ENCODE results near the gene A4GALT. TPM values are rescaled to one million over a fixed set of nuclear protein-coding genes. Genes with fewer than 3 reads are reported as not detected.
"Not testable (repeated sequence)": the region's sequence is repeated elsewhere in the genome, so short reads cannot be mapped to it uniquely, and the experiment has no call there.

The A4GALT gene
- total and polyA plus RNA-seq, 2 of the 13 experiments (the other 11 are each of a cell fraction or from before 2014, with no cell fraction given), result 0.09 to 1.1 TPM

GRCh38 chr22:42678894-42679293 is 41.8 kb downstream of the A4GALT start:
- FAIRE-seq (no peak), ATAC-seq (no peak), DNase-seq (ENCODE audit: low spot score) (no peak)
- no CpG with 5 or more reads among the region's 1 CpG for WGBS (ENCODE audit: low lambda C conversion rate)
- CTCF ChIA-PET (ENCODE audit: low intra/inter-chr PET ratio, low total read pairs), result no interaction called here
- no peak overlapping the region for H3K4me3 ChIP-seq (replicated peaks in 1 of 3; ENCODE audit: insufficient read depth in 1 of 3, low read depth in 2 of 3, low read length in 3 of 3)
- no TSS peak for BruUV-seq (replicated peaks)
- intact Hi-C loops (cut with micrococcal nuclease; ENCODE audit: unreplicated experiment), result no loop called here
- H3K4me2 ChIP-seq (ENCODE audit: low read depth, low read length), result no peak overlapping the region
- no peaks in the 10 kb centered on the region for H3K79me2 ChIP-seq (ENCODE audit: insufficient read depth, low read length)
- no peak overlapping the region for H2AFZ ChIP-seq (ENCODE audit: low read length)
- no peaks in the 10 kb centered on the region; a peak in 1 of 5 replicates for H3K27me3 ChIP-seq (ENCODE audit: control insufficient read depth in 1 of 2, insufficient read depth in 2 of 2, low read length in 2 of 2)
- H4K20me1 ChIP-seq (ENCODE audit: insufficient read depth, low read length), result no peaks in the 10 kb centered on the region
- H3K9me3 ChIP-seq (ENCODE audit: low read length), result peaks cover 11% of the 10 kb centered on the region; the same call in 1 of the 2 replicates
- H3K9ac ChIP-seq (ENCODE audit: insufficient read depth, low read depth, low read length), result no peak overlapping the region
- H3K4me1 ChIP-seq (ENCODE audit: insufficient read depth, low read length), result peaks cover 67% of the 10 kb centered on the region
- in situ Hi-C loops (cut with HindIII; ENCODE audit: extremely low pct_ligation_motif_present, low pct_unique_long_range_greater_than_20kb), result no loop called here
- H3K27ac ChIP-seq (ENCODE audit: extremely low read length, insufficient read depth, low read length), result no peak overlapping the region
- TF ChIP-seq ZFYVE20 (CRISPR knock-in tag; IDR thresholded peaks at IDR 0.05; ENCODE audit: borderline replicate concordance, low read depth) (no peak), ZNF574 (CRISPR knock-in tag; IDR thresholded peaks at IDR 0.05) (peak; percentile 59; the same call in 1 of the 2 replicates), ATF4 (CRISPR knock-in tag; IDR thresholded peaks at IDR 0.05) (0 out of 4 replicates have a peak, but pooled peaks of 1 of the 2 experiments have one; percentile 41)
- POLR2A ChIA-PET, result no interaction called here
- no peaks in the 10 kb centered on the region for H3K36me3 ChIP-seq (replicated peaks in 1 of 2; ENCODE audit: control insufficient read depth in 1 of 2, insufficient read depth in 2 of 2, low read length in 2 of 2)

GRCh38 chr22:42677936-42678335 is 42.7 kb downstream of the A4GALT start:
- intact Hi-C loops (cut with micrococcal nuclease; ENCODE audit: unreplicated experiment); H3K4me2 ChIP-seq (ENCODE audit: low read depth, low read length); in situ Hi-C loops (cut with HindIII; ENCODE audit: extremely low pct_ligation_motif_present, low pct_unique_long_range_greater_than_20kb); H3K36me3 ChIP-seq (replicated peaks in 1 of 2; ENCODE audit: control insufficient read depth in 1 of 2, insufficient read depth in 2 of 2, low read length in 2 of 2); CTCF ChIA-PET (ENCODE audit: low intra/inter-chr PET ratio, low total read pairs); H4K20me1 ChIP-seq (ENCODE audit: insufficient read depth, low read length); H3K79me2 ChIP-seq (ENCODE audit: insufficient read depth, low read length); H2AFZ ChIP-seq (ENCODE audit: low read length); BruUV-seq (replicated peaks); DNase-seq (ENCODE audit: low spot score); ATAC-seq; H3K27ac ChIP-seq (ENCODE audit: extremely low read length, insufficient read depth, low read length); H3K4me3 ChIP-seq (replicated peaks in 1 of 3; ENCODE audit: insufficient read depth in 1 of 3, low read depth in 2 of 3, low read length in 3 of 3); POLR2A ChIA-PET; FAIRE-seq; H3K27me3 ChIP-seq (ENCODE audit: control insufficient read depth in 1 of 2, insufficient read depth in 2 of 2, low read length in 2 of 2); H3K9ac ChIP-seq (ENCODE audit: insufficient read depth, low read depth, low read length): not testable (repeated sequence)
- H3K9me3 ChIP-seq (ENCODE audit: low read length), result peaks cover 11% of the 10 kb centered on the region; the same call in 1 of the 2 replicates
- peaks cover 65% of the 10 kb centered on the region for H3K4me1 ChIP-seq (ENCODE audit: insufficient read depth, low read length)
- WGBS (ENCODE audit: low lambda C conversion rate), result 53% methylated on average over 4 of the region's 4 CpGs

Data from HepG2 (cell line).